HCT116 (cell line): ENCODE data around the gene SPDYE3. TPM values are rescaled to one million over a fixed set of nuclear protein-coding genes. Genes with fewer than 3 reads are reported as not detected.
"Not testable (repeated sequence)": the region's sequence is repeated elsewhere in the genome, so short reads cannot be mapped to it uniquely, and the experiment has no call there.

Experiments used
- ATAC-seq: fragments of 200-7000 bp; cut with Tn5 transposase; 2 replicates; pipeline ENCODE4 v1.9.1; 2020; ENCODE audit warnings: mild to moderate bottlenecking, moderate library complexity
- BruUV-seq: library from RNA; stranded (reverse); fragments of 400-500 nt; replicated peaks from 2 replicates; lab custom pipeline; 2021; lab: Mats Ljungman, UMichigan
- CTCF ChIA-PET: fragments of 300-600 bp; sonication (Branson Sonifier 250); formaldehyde crosslinking; loops from one replicate; lab custom pipeline; 2021; ENCODE audit warnings: antibody characterized with exemption; lab: Charles Lee
- POLR2A ChIA-PET: fragments of 300-600, 350-600 bp; sonication (Branson Sonifier 250); formaldehyde crosslinking; loops from one replicate; lab custom pipeline; 2021; ENCODE audit warnings: antibody characterized with exemption; lab: Charles Lee
- RAD21 ChIA-PET, 2 experiments: fragments of 300-600 bp; sonication (Branson Sonifier 250); formaldehyde crosslinking; loops; one replicate each; lab custom pipeline; 2023; ENCODE audit warnings: low total read pairs in 2 of 2; ENCODE audit not compliant: uncharacterized antibody in 2 of 2, unreplicated experiment in 2 of 2, low non-redundant PET in 1 of 2; lab: Charles Lee
- DNase-seq: peaks from one replicate; pipeline ENCODE4 v3.0.0-alpha.2; 2010; ENCODE audit warnings: low read depth, low spot score
- H2AFZ ChIP-seq: fragments of 200-600 bp; shearing (Covaris generic), sonication (generic); 2 replicates; pipeline ENCODE4 v1.6.1; 2017; ENCODE audit warnings: low read depth, mixed run types, mixed read lengths, antibody characterized with exemption, low read length; ENCODE audit not compliant: poor library complexity, severe bottlenecking
- H3K27ac ChIP-seq: 2 replicates; pipeline ENCODE4 v1.5.1; 2012; ENCODE audit warnings: low read depth, low read length
- H3K27me3 ChIP-seq: fragments of 200-600 bp; sonication (generic); 2 replicates; pipeline ENCODE4 v1.6.1; 2016; ENCODE audit warnings: mixed run types, low read length, mixed read lengths; ENCODE audit not compliant: insufficient read depth
- H3K36me3 ChIP-seq, 2 experiments: fragments of 200-500 bp in 1 of 2; fragments of 200-600 bp in 1 of 2; sonication (Bioruptor generic) in 1 of 2; sonication (generic) in 1 of 2; 2 replicates each; pipeline versions ENCODE4 v1.5.1 to v1.6.1; 2014 to 2016; ENCODE audit warnings: low read length in 2 of 2, inconsistent platforms in 1 of 2, mixed read lengths in 1 of 2, mixed run types in 1 of 2; ENCODE audit not compliant: insufficient read depth in 2 of 2, control insufficient read depth in 1 of 2
- H3K4me1 ChIP-seq, 2 experiments: fragments of 200-600 bp in 1 of 2; sonication (generic) in 1 of 2; 2 replicates each; pipeline versions ENCODE4 v1.5.1 to v1.6.1; 2012 to 2017; ENCODE audit warnings: low read length in 2 of 2, inconsistent platforms in 1 of 2, mild to moderate bottlenecking in 1 of 2, mixed read lengths in 1 of 2, mixed run types in 1 of 2, moderate library complexity in 1 of 2; ENCODE audit not compliant: insufficient read depth in 2 of 2, control insufficient read depth in 1 of 2
- H3K4me2 ChIP-seq: fragments of 200-600 bp; sonication (generic); 2 replicates; pipeline ENCODE4 v1.6.1; 2017; ENCODE audit warnings: mixed run types, low read length, mixed read lengths
- H3K4me3 ChIP-seq, 2 experiments: fragments of 200-600 bp in 1 of 2; sonication (generic) in 1 of 2; replicated peaks in 1 of 2; 2 replicates each; pipeline ENCODE4 v1.5.1; 2011 to 2016; ENCODE audit warnings: low read length in 2 of 2, control low read depth in 1 of 2, low read depth in 1 of 2, mild to moderate bottlenecking in 1 of 2, mixed read lengths in 1 of 2, mixed run types in 1 of 2
- H3K79me2 ChIP-seq: fragments of 200-600 bp; sonication (generic); 2 replicates; pipeline ENCODE4 v1.6.1; 2017; ENCODE audit warnings: mild to moderate bottlenecking, mixed run types, low read length, moderate library complexity, mixed read lengths; ENCODE audit not compliant: insufficient read depth
- H3K9ac ChIP-seq: fragments of 200-600 bp; sonication (generic); 2 replicates; pipeline ENCODE4 v1.6.1; 2016; ENCODE audit warnings: low read length, mixed read lengths
- H3K9me2 ChIP-seq: fragments of 200-600 bp; sonication (generic), shearing (Covaris generic); 2 replicates; pipeline ENCODE4 v1.6.1; 2017; ENCODE audit warnings: mixed run types, mild to moderate bottlenecking, moderate library complexity; ENCODE audit not compliant: insufficient read depth
- H3K9me3 ChIP-seq, 2 experiments: fragments of 200-500 bp in 1 of 2; fragments of 200-600 bp in 1 of 2; sonication (Bioruptor generic) in 1 of 2; sonication (generic) in 1 of 2; 2 replicates each; pipeline ENCODE4 v1.6.1; 2014 to 2017; ENCODE audit warnings: low read length in 2 of 2, mixed read lengths in 2 of 2, inconsistent platforms in 1 of 2, low read depth in 1 of 2, mild to moderate bottlenecking in 1 of 2, mixed run types in 1 of 2, moderate library complexity in 1 of 2; ENCODE audit not compliant: control insufficient read depth in 1 of 2, insufficient read depth in 1 of 2
- H4K20me1 ChIP-seq: fragments of 200-600 bp; sonication (generic), shearing (Covaris generic); 2 replicates; pipeline ENCODE4 v1.6.1; 2017; ENCODE audit warnings: mixed run types, mild to moderate bottlenecking, moderate library complexity; ENCODE audit not compliant: insufficient read depth
- intact Hi-C: fragments of 100-400 bp; cut with micrococcal nuclease; formaldehyde crosslinking; loops from 2 replicates; pipeline ENCODE4 v1.10.0; 2022
- total RNA-seq: library from RNA; stranded (reverse); gene quantifications from one replicate; pipeline ENCODE4 v1.2.1, GENCODE V29; 2021; ENCODE audit not compliant: unreplicated experiment

The SPDYE3 gene
- total RNA-seq, 1 experiment from 2014 or later: not detected

GRCh38 chr7:100264669-100265165, 42.8 kb upstream of the SPDYE3 start:
- POLR2A ChIA-PET: interaction anchor here (0.6 kb wide), 1 partner anchor 139 kb away, joined by 3 read pairs; no protein-coding TSS in a partner anchor

GRCh38 chr7:100265851-100266250, 41.7 kb upstream of the SPDYE3 start:
- H3K36me3 ChIP-seq, POLR2A ChIA-PET, DNase-seq, H3K9me2 ChIP-seq, H4K20me1 ChIP-seq, intact Hi-C loops, ATAC-seq, H3K9ac ChIP-seq, H2AFZ ChIP-seq, BruUV-seq, CTCF ChIA-PET, H3K27me3 ChIP-seq, H3K9me3 ChIP-seq, RAD21 ChIA-PET: not testable (repeated sequence)
- H3K4me1 ChIP-seq: peaks cover 53 to 68% of the 10 kb centered on the region in 2 experiments
- 0 out of 4 replicates have a peak overlapping the region, but pooled peaks of 1 of the 2 experiments have one; percentile 44 for H3K4me3 ChIP-seq
- peaks cover 13% of the 10 kb centered on the region; the same call in 1 of the 2 replicates for H3K79me2 ChIP-seq
- H3K4me2 ChIP-seq: peak overlapping the region; percentile 81
- H3K27ac ChIP-seq: peak overlapping the region; percentile 75

More at GRCh38 chr7:100264669-100265165, 42.8 kb upstream of the SPDYE3 start:
- BruUV-seq, H3K36me3 ChIP-seq, H3K27me3 ChIP-seq, H3K9me2 ChIP-seq, H2AFZ ChIP-seq, H3K9me3 ChIP-seq, RAD21 ChIA-PET, H4K20me1 ChIP-seq, intact Hi-C loops: not testable (repeated sequence)
- CTCF ChIA-PET: interaction anchor here (1.3 kb wide), 1 partner anchor 17 kb away, joined by 3 read pairs; no protein-coding TSS in a partner anchor
- H3K4me1 ChIP-seq: peaks cover 43 to 57% of the 10 kb centered on the region in 2 experiments
- H3K4me3 ChIP-seq: peak overlapping the region; percentile 23 to 44
- peak overlapping the region; percentile 75 for H3K27ac ChIP-seq
- DNase-seq: peak; percentile 40
- ATAC-seq: peak; percentile 74
- peak overlapping the region; percentile 81 for H3K4me2 ChIP-seq
- peaks cover 13% of the 10 kb centered on the region; the same call in 1 of the 2 replicates for H3K79me2 ChIP-seq
- peak overlapping the region; percentile 46 for H3K9ac ChIP-seq
